ENCODE measurements around the gene REP15.

- TF ChIP-seq CTCF (conservative IDR thresholded peaks at IDR 0.05 in 1 of 2, IDR thresholded peaks at IDR 0.05 in 1 of 2; ENCODE audit: low read depth in 1 of 2, low read length in 2 of 2) (no peak), EZH2 (IDR thresholded peaks at IDR 0.05; ENCODE audit: low read length, missing control alignments) (no peak)
These were observed 23.0 kb upstream of the REP15 start for GRCh38 chr12:27673101-27673718.

Measured in fibroblast of lung (primary cell).